K562 (cell line): ENCODE measurements around the gene HDAC6. TPM values are rescaled to one million over a fixed set of nuclear protein-coding genes. Genes with fewer than 3 reads are reported as not detected.

Experiments
- ATAC-seq: fragments of 200-7000 bp; cut with Tn5 transposase; 3 replicates; pipeline ENCODE4 v1.9.1; 2020; ENCODE audit warnings: moderate library complexity
- BruUV-seq: library from RNA; stranded (reverse); fragments of 400-500 nt; replicated peaks from 2 replicates; lab custom pipeline; 2021; lab: Mats Ljungman, UMichigan
- CTCF ChIA-PET: fragments of 300-600 bp; formaldehyde crosslinking; extraction: SDS; loops from one replicate; lab custom pipeline; 2021; ENCODE audit warnings: low intra/inter-chr PET ratio; lab: Yijun Ruan, JAX
- POLR2A ChIA-PET: fragments of 300-600, 350-650 bp; sonication (Branson Sonifier 250); formaldehyde crosslinking; extraction: SDS; loops from one replicate; lab custom pipeline; 2021; ENCODE audit warnings: antibody characterized with exemption, inconsistent platforms; lab: Yijun Ruan, JAX
- DNase-seq, 4 experiments: peaks; one replicate each; pipeline versions ENCODE4 v3.0.0 to v3.0.0-alpha.2; 2011 to 2018; ENCODE audit warnings: low spot score in 3 of 4, mixed read lengths in 3 of 4; ENCODE audit errors: extremely low read depth in 1 of 4
- FAIRE-seq: peaks from 2 replicates; lab custom pipeline; 2011; peaks lifted over from hg19 to GRCh38; lab: Jason Lieb, UNC
- H2AFZ ChIP-seq: 2 replicates; pipeline ENCODE4 v1.6.0; 2011; ENCODE audit warnings: low read depth, low read length, control low read depth, inconsistent platforms
- H3K27ac ChIP-seq: fragments of 200-600 bp; 3 replicates; pipeline ENCODE4 v1.8.0; 2011; ENCODE audit warnings: low read depth, mild to moderate bottlenecking, control low read depth, inconsistent platforms, low read length, moderate library complexity, mixed read lengths; ENCODE audit errors: extremely low read depth
- H3K27me3 ChIP-seq, 2 experiments: fragments of 300-600 bp in 1 of 2; 2 replicates in 1 of 2; 3 replicates in 1 of 2; pipeline versions ENCODE4 v1.6.0 to v1.8.0; 2011; ENCODE audit warnings: inconsistent platforms in 2 of 2, low read length in 2 of 2, mild to moderate bottlenecking in 1 of 2, mixed read lengths in 1 of 2, moderate library complexity in 1 of 2; ENCODE audit not compliant: control insufficient read depth in 2 of 2, insufficient read depth in 2 of 2
- H3K36me3 ChIP-seq: fragments of 300-600 bp; 3 replicates; pipeline ENCODE4 v1.8.0; 2011; ENCODE audit warnings: mild to moderate bottlenecking, low read length, inconsistent platforms; ENCODE audit not compliant: control insufficient read depth, insufficient read depth
- H3K4me1 ChIP-seq, 2 experiments: fragments of 200-600 bp in 1 of 2; replicated peaks in 1 of 2; 2 replicates in 1 of 2; 3 replicates in 1 of 2; pipeline versions ENCODE4 v1.5.1 to v1.8.0; 2011; ENCODE audit warnings: inconsistent platforms in 2 of 2, low read length in 2 of 2, mild to moderate bottlenecking in 1 of 2, mixed read lengths in 1 of 2, moderate library complexity in 1 of 2; ENCODE audit not compliant: control insufficient read depth in 2 of 2, insufficient read depth in 2 of 2
- H3K4me2 ChIP-seq: 2 replicates; pipeline ENCODE4 v1.6.1; 2011; ENCODE audit warnings: low read length, control low read depth, inconsistent platforms, mixed read lengths; ENCODE audit not compliant: insufficient read depth
- H3K4me3 ChIP-seq: fragments of 200-600 bp; sonication (generic), shearing (Covaris generic); 2 replicates; pipeline ENCODE4 v1.5.1; 2016; ENCODE audit warnings: control low read depth, inconsistent platforms
- H3K79me2 ChIP-seq: fragments of 200-600 bp; 3 replicates; pipeline ENCODE4 v1.8.0; 2011; ENCODE audit warnings: low read length, inconsistent platforms; ENCODE audit not compliant: control insufficient read depth, insufficient read depth
- H3K9ac ChIP-seq, 2 experiments: 2 replicates each; pipeline versions ENCODE4 v1.6.0 to v1.6.1; 2011; ENCODE audit warnings: low read depth in 2 of 2, low read length in 2 of 2, control low read depth in 1 of 2, inconsistent platforms in 1 of 2, mild to moderate bottlenecking in 1 of 2, mixed read lengths in 1 of 2; ENCODE audit not compliant: insufficient read depth in 1 of 2
- H3K9me1 ChIP-seq: one replicate; pipeline ENCODE4 v1.6.0; 2011; ENCODE audit warnings: inconsistent platforms, mild to moderate bottlenecking, low read length, moderate library complexity; ENCODE audit not compliant: control insufficient read depth, insufficient read depth
- H3K9me3 ChIP-seq: replicated peaks from 2 replicates; pipeline ENCODE4 v1.5.1; 2011; ENCODE audit warnings: low read depth, low read length, inconsistent platforms; ENCODE audit not compliant: control insufficient read depth, insufficient read depth
- H4K20me1 ChIP-seq: replicated peaks from 2 replicates; pipeline ENCODE4 v1.6.1; 2011; ENCODE audit warnings: low read length, inconsistent platforms, mixed read lengths; ENCODE audit not compliant: control insufficient read depth, insufficient read depth
- BCLAF1 ChIP-seq, 2 experiments: fragments of 450-650 bp in 1 of 2; IDR thresholded peaks; 2 replicates each; pipeline ENCODE4 v1.6.1; 2011 to 2017; ENCODE audit warnings: low read depth in 2 of 2, antibody characterized with exemption in 1 of 2, borderline replicate concordance in 1 of 2, low read length in 1 of 2, mild to moderate bottlenecking in 1 of 2, mixed read lengths in 1 of 2; ENCODE audit not compliant: control insufficient read depth in 1 of 2
- DPF2 ChIP-seq: fragments of 450-650 bp; IDR thresholded peaks from 2 replicates; pipeline ENCODE4 v1.6.1; 2016
- EP300 ChIP-seq: IDR thresholded peaks from 2 replicates; pipeline ENCODE4 v1.6.1; 2012; ENCODE audit warnings: low read length, improper control_type of control experiment
- HDAC1 ChIP-seq, 2 experiments: fragments of 450-650 bp; IDR thresholded peaks; 2 replicates each; pipeline ENCODE4 v1.6.1; 2016 to 2017; ENCODE audit warnings: inconsistent platforms in 1 of 2, mild to moderate bottlenecking in 1 of 2, moderate library complexity in 1 of 2
- HLTF ChIP-seq: fragments of 450-650 bp; IDR thresholded peaks from 2 replicates; pipeline ENCODE4 v1.6.1; 2016
- NR0B1 ChIP-seq: fragments of 450-650 bp; IDR thresholded peaks from one replicate; pipeline ENCODE4 v1.6.1; 2018; ENCODE audit warnings: mild to moderate bottlenecking, moderate library complexity; ENCODE audit not compliant: partially characterized antibody
- NR2C2 ChIP-seq, 2 experiments: fragments of 200-800 bp in 1 of 2; sonication (Bioruptor generic) in 1 of 2; sonication (generic) in 1 of 2; formaldehyde crosslinking in 1 of 2; IDR thresholded peaks; 2 replicates each; pipeline versions ENCODE4 v1.6.1 to v1.8.0; 2016 to 2022; ENCODE audit warnings: mild to moderate bottlenecking in 1 of 2, missing compliant biosample characterization in 1 of 2, missing genetic modification characterization in 1 of 2, missing genetic modification reagents in 1 of 2
- PHF8 ChIP-seq: fragments of 200-600 bp; sonication (generic); IDR thresholded peaks from 2 replicates; pipeline ENCODE4 v1.6.1; 2012; ENCODE audit warnings: mixed run types, mild to moderate bottlenecking, inconsistent platforms, low read length, moderate library complexity, borderline replicate concordance
- RBFOX2 ChIP-seq: fragments of 200-400 bp; formaldehyde crosslinking; IDR thresholded peaks from 2 replicates; pipeline ENCODE4 v1.6.1; 2017; ENCODE audit warnings: low read depth, mild to moderate bottlenecking, low read length, moderate library complexity
- TAF7 ChIP-seq: fragments of 450-650 bp; IDR thresholded peaks from 2 replicates; pipeline ENCODE4 v1.6.1; 2016; ENCODE audit warnings: missing genetic modification characterization, missing compliant biosample characterization
- ZBTB5 ChIP-seq: fragments of 450-650 bp; IDR thresholded peaks from 2 replicates; pipeline ENCODE4 v1.6.1; 2017; ENCODE audit warnings: antibody characterized with exemption
- WGBS: fragments of 100-300 bp; shearing (Covaris generic); methylation state at CpG from one replicate; pipeline ENCODE4 v1.1.6; 2016; ENCODE audit warnings: low coverage, mixed read lengths; ENCODE audit not compliant: insufficient coverage; ENCODE audit errors: missing lambda C conversion rate; 5-methylcytosine and 5-hydroxymethylcytosine counted together
- in situ Hi-C: fragments of 300-500 bp; cut with MboI; formaldehyde crosslinking; loops from 4 replicates; pipeline ENCODE4 v1.15.0; 2018; ENCODE audit warnings: inconsistent platforms, mixed read lengths
- intact Hi-C: fragments of 100-400 bp; cut with micrococcal nuclease; formaldehyde crosslinking; loops from 2 replicates; pipeline ENCODE4 v1.14.2; 2022
- polyA plus RNA-seq, 8 experiments: library from polyadenylated mRNA; depleted of rRNA in 4 of 8; stranded (reverse) in 5 of 8; unstranded in 3 of 8; fragments of >200 nt; fragmentation: Nextera tagmentation in 2 of 8; fragmentation: Illumina TruSeq in 1 of 8; extraction: Ambion mirVana in 2 of 8; extraction: Trizol in 1 of 8; gene quantifications; 2 replicates each; pipeline versions ENCODE4 v1.2.1 to v1.2.3, GENCODE V29; 2011 to 2014; ENCODE audit warnings: inconsistent platforms in 1 of 8, missing spikeins in 1 of 8
- total RNA-seq, 7 experiments: library from RNA; depleted of rRNA in 6 of 7; stranded (reverse); fragments of >200 nt in 6 of 7; fragmentation: Illumina TruSeq in 2 of 7; extraction: Trizol in 2 of 7; gene quantifications; 2 replicates each; pipeline versions ENCODE4 v1.2.1 to v1.2.3, GENCODE V29; 2011 to 2021; ENCODE audit warnings: low replicate concordance in 1 of 7

HDAC6 gene
- total and polyA plus RNA-seq, 9 of the 15 experiments (the other 6 are each of a cell fraction or from before 2014, with no cell fraction given) = 29.9 to 101 (median 71.2) TPM

GRCh38 chrX:48787505-48788443 is 14.1 kb upstream of the HDAC6 start:
- intact Hi-C loops = loop anchor here (2.0 to 5.0 kb wide), 2 partner anchors 23 to 90 kb away; partner anchors contain the start of gene SUV39H1
- TSS peak; percentile 50 for BruUV-seq
- TF ChIP-seq HLTF (peak; percentile 18; the same call in 1 of the 2 replicates), HDAC1 (IDR thresholded peaks at IDR 0.05) (0 out of 4 replicates have a peak, but pooled peaks of 1 of the 2 experiments have one; percentile 19), ZBTB5 (peak; percentile 22; the same call in 1 of the 2 replicates), NR0B1 (no peak), RBFOX2 (0 out of 2 replicates have a peak, but pooled peaks have one; percentile 23), EP300 (no peak), TAF7 (tag) (0 out of 2 replicates have a peak, but pooled peaks have one; percentile 12), BCLAF1 (IDR thresholded peaks at IDR 0.05; ENCODE audit: borderline replicate concordance in 1 of 2, control insufficient read depth in 1 of 2, low read depth in 2 of 2, low read length in 1 of 2) (peak in 1 of 2 experiments; percentile 50; a peak in 1 of 4 replicates), PHF8 (peak; percentile 3; the same call in 1 of the 2 replicates), DPF2 (peak; percentile 31; the same call in 1 of the 2 replicates), NR2C2 (CRISPR knock-in tag; IDR thresholded peaks at IDR 0.05) (no peak), NR2C2 (tag; IDR thresholded peaks at IDR 0.05) (peak; percentile 1; the same call in 1 of the 2 replicates)

More at GRCh38 chrX:48787505-48788443, 14.1 kb upstream of the HDAC6 start:
- peak overlapping the region; percentile 85 for H3K27ac ChIP-seq
- peaks cover 99% of the 10 kb centered on the region for H3K79me2 ChIP-seq
- H3K9me1 ChIP-seq = no peaks in the 10 kb centered on the region
- peak overlapping the region; percentile 93 for H3K4me2 ChIP-seq
- H2AFZ ChIP-seq = no peak overlapping the region
- peaks cover 41 to 60% of the 10 kb centered on the region in 2 experiments; a peak in 4 of 5 replicates for H3K4me1 ChIP-seq
- POLR2A ChIA-PET = interaction anchor here (0.6 to 1.5 kb wide), 2 partner anchors 13 to 156 kb away, joined by 3 to 6 read pairs; no protein-coding TSS in a partner anchor
- in situ Hi-C loops = no loop called here
- H3K9me3 ChIP-seq = no peaks in the 10 kb centered on the region
- CTCF ChIA-PET = no interaction called here
- peak overlapping the region; percentile 75 for H3K4me3 ChIP-seq
- H3K36me3 ChIP-seq = peaks cover 46% of the 10 kb centered on the region
- H3K9ac ChIP-seq = peak overlapping the region; percentile 94
- no peak for ATAC-seq
- no peak for FAIRE-seq
- WGBS = under 1% methylated on average over 13 of the region's 17 CpGs
- 0 out of 2 replicates have a peak, but pooled peaks cover 3% of the 10 kb centered on the region for H4K20me1 ChIP-seq
- no peaks in the 10 kb centered on the region for H3K27me3 ChIP-seq
- no peak for DNase-seq
